DND-41 (cell line): ENCODE measurements around the gene ZNF714.

Experiments used
- CTCF ChIP-seq: IDR thresholded peaks from 2 replicates; pipeline ENCODE4 v1.5.1; 2012; ENCODE audit warnings: borderline replicate concordance, low read length, moderate library complexity, mild to moderate bottlenecking; ENCODE audit not compliant: poor library complexity, severe bottlenecking; ENCODE audit errors: extremely low read depth
- EZH2 ChIP-seq: IDR thresholded peaks from 3 replicates; pipeline ENCODE4 v1.6.1; 2012; ENCODE audit warnings: borderline replicate concordance, low read depth, mild to moderate bottlenecking, moderate library complexity, low read length, inconsistent platforms; ENCODE audit not compliant: severe bottlenecking

DNA sequence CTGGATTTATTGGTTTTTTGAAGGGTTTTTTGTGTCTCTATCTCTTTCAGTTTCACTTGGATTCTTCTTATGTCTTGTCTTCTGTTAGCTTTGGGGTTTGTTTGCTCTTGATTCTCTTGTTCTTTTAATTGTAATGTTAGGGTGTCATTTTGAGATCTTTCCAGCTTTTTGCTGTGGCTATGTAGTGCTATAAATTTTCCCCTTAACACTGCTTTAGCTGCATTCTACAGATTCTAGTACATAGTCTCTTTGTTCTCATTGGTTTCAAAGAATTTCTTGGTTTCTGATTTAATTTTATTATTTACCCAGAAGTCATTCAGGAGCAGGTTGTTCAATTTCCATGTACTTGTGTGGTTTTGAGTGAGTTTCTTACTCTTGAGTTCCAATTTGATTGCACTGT lies 37.0 kb upstream of the ZNF714 start:
- TF ChIP-seq CTCF (no peak), EZH2 (no peak)
